ENCODE measurements around the gene PTPRM.

- TF ChIP-seq, protein P1, sequence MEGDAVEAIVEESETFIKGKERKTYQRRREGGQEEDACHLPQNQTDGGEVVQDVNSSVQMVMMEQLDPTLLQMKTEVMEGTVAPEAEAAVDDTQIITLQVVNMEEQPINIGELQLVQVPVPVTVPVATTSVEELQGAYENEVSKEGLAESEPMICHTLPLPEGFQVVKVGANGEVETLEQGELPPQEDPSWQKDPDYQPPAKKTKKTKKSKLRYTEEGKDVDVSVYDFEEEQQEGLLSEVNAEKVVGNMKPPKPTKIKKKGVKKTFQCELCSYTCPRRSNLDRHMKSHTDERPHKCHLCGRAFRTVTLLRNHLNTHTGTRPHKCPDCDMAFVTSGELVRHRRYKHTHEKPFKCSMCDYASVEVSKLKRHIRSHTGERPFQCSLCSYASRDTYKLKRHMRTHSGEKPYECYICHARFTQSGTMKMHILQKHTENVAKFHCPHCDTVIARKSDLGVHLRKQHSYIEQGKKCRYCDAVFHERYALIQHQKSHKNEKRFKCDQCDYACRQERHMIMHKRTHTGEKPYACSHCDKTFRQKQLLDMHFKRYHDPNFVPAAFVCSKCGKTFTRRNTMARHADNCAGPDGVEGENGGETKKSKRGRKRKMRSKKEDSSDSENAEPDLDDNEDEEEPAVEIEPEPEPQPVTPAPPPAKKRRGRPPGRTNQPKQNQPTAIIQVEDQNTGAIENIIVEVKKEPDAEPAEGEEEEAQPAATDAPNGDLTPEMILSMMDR (IDR thresholded peaks at IDR 0.05), result no peak
- TF ChIP-seq POLR2A (IDR thresholded peaks at IDR 0.05) (no peak), EP300 (IDR thresholded peaks at IDR 0.05) (no peak), POLR2AphosphoS5 (IDR thresholded peaks at IDR 0.05) (no peak)
Observed at GRCh38 chr18:7855028-7855427, 287.9 kb downstream of the PTPRM start.

Data from sigmoid colon (tissue), 4 donors.